HUES48 (cell line): Measurements from ENCODE around the gene PLEKHA1.

ENCODE experiments used
- H3K27ac ChIP-seq: one replicate; pipeline ENCODE4 v1.7.0; 2013; ENCODE audit warnings: low read depth, low read length, inconsistent platforms
- H3K27me3 ChIP-seq: 2 replicates; pipeline ENCODE4 v1.6.1; 2013; ENCODE audit warnings: mild to moderate bottlenecking, low read length; ENCODE audit not compliant: control insufficient read depth, insufficient read depth
- H3K36me3 ChIP-seq: 2 replicates; pipeline ENCODE4 v1.6.1; 2013; ENCODE audit warnings: low read length; ENCODE audit not compliant: control insufficient read depth, insufficient read depth
- H3K4me1 ChIP-seq: 2 replicates; pipeline ENCODE4 v1.6.1; 2013; ENCODE audit warnings: mild to moderate bottlenecking, low read length; ENCODE audit not compliant: control insufficient read depth, insufficient read depth
- H3K4me3 ChIP-seq: 2 replicates; pipeline ENCODE4 v1.5.1; 2013; ENCODE audit warnings: mild to moderate bottlenecking, low read depth, low read length
- H3K9ac ChIP-seq: 2 replicates; pipeline ENCODE4 v1.6.1; 2013; ENCODE audit warnings: mild to moderate bottlenecking, low read depth, low read length, moderate library complexity
- H3K9me3 ChIP-seq: 2 replicates; pipeline ENCODE4 v1.6.1; 2013; ENCODE audit warnings: low read length; ENCODE audit not compliant: control insufficient read depth, insufficient read depth

The PLEKHA1 gene

DNA sequence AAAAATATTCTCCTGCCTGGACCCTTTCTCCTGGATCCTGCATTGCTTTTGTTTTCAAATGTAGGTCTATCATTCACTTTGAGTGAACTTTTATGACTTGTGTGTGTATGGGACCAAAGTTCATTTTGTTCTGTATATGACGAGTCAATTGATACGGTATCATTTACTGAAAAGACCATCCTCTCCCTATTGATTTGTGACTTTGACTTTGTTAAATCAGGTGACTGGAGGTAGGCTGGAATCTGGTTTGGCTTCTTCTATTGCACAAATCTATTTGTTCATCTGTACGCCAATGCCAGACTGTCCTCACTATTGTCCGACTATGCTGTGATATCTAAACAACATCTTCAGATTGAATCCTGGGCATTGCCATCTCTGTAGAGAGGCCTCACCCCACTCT is 74.6 kb downstream of the PLEKHA1 start:
- H3K9me3 ChIP-seq, result peaks cover 4% of the 10 kb centered on the region
- no peaks in the 10 kb centered on the region for H3K36me3 ChIP-seq
- no peaks in the 10 kb centered on the region for H3K4me1 ChIP-seq
- no peak overlapping the region for H3K9ac ChIP-seq
- no peak overlapping the region for H3K27ac ChIP-seq
- H3K27me3 ChIP-seq, result no peaks in the 10 kb centered on the region
- no peak overlapping the region for H3K4me3 ChIP-seq

DNA sequence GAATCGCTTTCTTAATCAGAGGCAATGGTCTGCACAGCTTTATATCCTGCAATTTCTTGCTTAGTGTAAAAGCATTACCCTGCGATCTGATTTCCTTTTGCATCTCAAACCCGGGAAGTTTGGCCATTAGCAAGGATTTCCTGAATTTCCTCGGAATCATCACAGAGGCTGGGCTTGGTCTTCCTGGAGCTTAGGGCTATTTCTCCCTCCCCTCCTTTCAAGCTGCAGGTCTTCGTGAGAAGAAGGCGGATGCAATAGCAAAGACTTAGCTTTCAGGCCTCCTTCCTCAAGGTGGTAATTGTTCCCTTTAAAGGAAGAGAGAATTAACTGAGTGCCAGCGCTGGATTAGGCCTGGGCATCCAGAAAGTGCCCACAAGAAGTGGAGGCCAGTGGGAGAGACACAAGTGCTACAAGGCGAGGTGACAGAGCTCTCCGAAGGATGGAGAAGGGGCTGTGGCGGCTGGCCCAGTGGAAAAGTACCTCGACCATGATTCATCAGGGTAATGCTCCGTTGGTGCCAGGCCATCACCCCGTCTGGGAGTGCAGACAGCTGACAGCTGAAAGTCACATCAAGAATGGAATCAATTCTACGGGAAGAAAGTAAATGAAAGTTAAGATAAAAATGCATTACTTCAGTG is 76.0 kb downstream of the PLEKHA1 start:
- H3K36me3 ChIP-seq, result no peaks in the 10 kb centered on the region
- peaks cover 4% of the 10 kb centered on the region for H3K9me3 ChIP-seq

DNA sequence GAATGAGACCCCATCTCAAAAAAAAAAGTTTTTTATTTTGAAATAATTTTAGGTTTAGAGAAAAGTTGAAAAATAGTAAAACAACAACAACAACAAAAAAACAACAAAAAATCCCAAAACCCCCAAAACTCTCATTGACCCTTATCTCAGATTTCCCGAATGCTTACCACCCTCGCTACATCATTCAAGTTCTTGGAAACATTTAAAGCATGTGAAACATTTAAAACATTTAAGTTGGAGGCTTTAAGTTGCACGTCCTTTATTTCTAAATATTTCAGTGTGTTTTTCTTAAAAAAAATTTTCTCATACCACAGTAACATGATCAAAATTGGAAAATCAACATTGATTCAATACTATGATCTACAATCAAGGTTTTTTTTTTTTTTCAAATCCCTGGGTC is 79.6 kb downstream of the PLEKHA1 start:
- Histone ChIP-seq H3K9me3 (no peaks in the 10 kb centered on the region), H3K36me3 (no peaks in the 10 kb centered on the region), H3K27me3 (peaks cover 9% of the 10 kb centered on the region), H3K9ac (no peak overlapping the region), H3K27ac (no peak overlapping the region), H3K4me1 (peaks cover 4% of the 10 kb centered on the region; the same call in 1 of the 2 replicates), H3K4me3 (no peak overlapping the region)

More for the DNA sequence above, 76.0 kb downstream of the PLEKHA1 start:
- H3K4me1 ChIP-seq, result 0 out of 2 replicates have a peak, but pooled peaks cover 3% of the 10 kb centered on the region
- no peak overlapping the region for H3K4me3 ChIP-seq
- H3K9ac ChIP-seq, result no peak overlapping the region
- H3K27ac ChIP-seq, result no peak overlapping the region
- H3K27me3 ChIP-seq, result no peaks in the 10 kb centered on the region

DNA sequence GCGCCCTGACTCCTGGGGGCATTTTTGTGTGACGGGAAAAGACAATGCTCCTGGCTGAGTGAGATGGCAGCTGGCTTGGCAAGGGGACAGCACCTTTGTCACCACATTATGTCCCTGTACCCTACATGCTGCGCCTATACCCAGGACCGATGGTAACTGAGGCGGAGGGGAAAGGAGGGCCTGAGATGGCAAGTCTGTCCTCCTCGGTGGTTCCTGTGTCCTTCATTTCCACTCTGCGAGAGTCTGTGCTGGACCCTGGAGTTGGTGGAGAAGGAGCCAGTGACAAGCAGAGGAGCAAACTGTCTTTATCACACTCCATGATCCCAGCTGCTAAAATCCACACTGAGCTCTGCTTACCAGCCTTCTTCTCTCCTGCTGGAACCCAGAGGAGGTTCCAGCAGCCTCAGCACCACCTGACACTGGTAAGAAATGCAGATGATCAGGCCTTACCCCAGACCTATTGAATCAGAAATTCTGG is 80.1 kb downstream of the PLEKHA1 start, which contains the start of gene ARMS2:
Gene ARMS2, plus strand, starts transcription at position 51 of the 478 bp plus-strand sequence. Its CDS starts 75 bp downstream, at position 126.
- H3K9ac ChIP-seq, result no peak within 1 kb of the TSS
- H3K4me1 ChIP-seq, result peaks cover 9% of the 10 kb centered on the region
- no peak within 1 kb of the TSS for H3K27ac ChIP-seq
- no peaks in the 10 kb centered on the region for H3K36me3 ChIP-seq
- H3K27me3 ChIP-seq, result peaks cover 15% of the 10 kb centered on the region
- no peak within 1 kb of the TSS for H3K4me3 ChIP-seq
- no peaks in the 10 kb centered on the region for H3K9me3 ChIP-seq

DNA sequence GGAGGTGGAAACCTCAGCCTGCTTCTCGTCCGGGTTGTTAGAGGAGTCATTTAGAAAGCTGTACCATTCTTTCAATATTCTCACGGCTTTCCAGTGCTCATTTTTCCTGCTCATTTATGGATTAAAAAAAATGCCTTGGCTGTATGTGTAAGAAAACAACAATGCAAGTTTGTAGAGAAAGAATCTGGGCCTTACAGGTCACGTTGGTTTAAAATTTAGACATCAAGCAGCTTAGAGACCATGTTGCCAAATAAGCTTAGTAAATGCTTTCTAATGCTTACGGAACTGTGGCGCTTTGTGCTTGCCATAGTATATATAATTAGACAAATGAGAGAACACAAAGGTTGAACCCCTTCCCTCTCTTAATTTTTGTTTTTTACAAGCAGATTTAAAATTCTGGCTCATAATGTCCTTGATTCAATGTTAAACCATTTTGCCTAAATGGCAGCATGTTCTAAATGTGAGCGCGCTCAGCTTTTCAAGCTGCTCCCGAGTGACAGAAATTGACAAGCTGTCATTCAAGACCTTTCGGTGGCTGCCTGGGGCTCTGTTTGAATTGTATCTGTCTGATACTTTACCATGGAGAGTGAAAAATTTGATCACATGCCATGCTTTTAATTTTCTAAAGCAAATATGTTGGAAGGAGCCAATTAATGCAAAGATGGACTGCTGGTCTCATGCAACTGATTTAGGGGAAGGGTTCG is 81.0 kb downstream of the PLEKHA1 start:
- H3K9ac ChIP-seq, result no peak overlapping the region
- no peaks in the 10 kb centered on the region for H3K36me3 ChIP-seq
- H3K9me3 ChIP-seq, result no peaks in the 10 kb centered on the region
- H3K27ac ChIP-seq, result no peak overlapping the region
- peaks cover 9% of the 10 kb centered on the region for H3K4me1 ChIP-seq
- no peak overlapping the region for H3K4me3 ChIP-seq
- H3K27me3 ChIP-seq, result peaks cover 23% of the 10 kb centered on the region

DNA sequence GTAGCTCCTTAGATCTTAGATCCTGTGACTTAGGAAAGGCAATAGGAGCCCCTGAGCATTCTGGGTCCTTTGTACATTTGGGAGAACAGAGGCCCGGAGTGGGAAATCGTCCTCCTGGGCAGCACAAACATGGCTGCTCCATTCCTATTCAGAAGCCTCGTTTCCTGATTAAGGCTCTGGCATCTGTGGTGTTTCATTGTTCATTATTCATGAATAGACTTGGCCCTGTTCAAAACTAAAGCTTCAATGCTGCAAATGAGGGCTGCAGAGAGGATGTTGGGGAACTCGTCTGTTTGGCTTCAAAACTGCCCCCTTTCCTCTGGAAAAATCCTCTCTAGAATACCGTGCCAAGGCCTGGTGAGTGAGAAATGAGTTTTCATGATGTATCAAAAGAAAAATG is 83.4 kb downstream of the PLEKHA1 start:
- Histone ChIP-seq H3K36me3 (no peaks in the 10 kb centered on the region), H3K4me1 (peaks cover 11% of the 10 kb centered on the region), H3K27me3 (peaks cover 45% of the 10 kb centered on the region), H3K9me3 (no peaks in the 10 kb centered on the region), H3K27ac (no peak overlapping the region), H3K4me3 (no peak overlapping the region), H3K9ac (no peak overlapping the region)

DNA sequence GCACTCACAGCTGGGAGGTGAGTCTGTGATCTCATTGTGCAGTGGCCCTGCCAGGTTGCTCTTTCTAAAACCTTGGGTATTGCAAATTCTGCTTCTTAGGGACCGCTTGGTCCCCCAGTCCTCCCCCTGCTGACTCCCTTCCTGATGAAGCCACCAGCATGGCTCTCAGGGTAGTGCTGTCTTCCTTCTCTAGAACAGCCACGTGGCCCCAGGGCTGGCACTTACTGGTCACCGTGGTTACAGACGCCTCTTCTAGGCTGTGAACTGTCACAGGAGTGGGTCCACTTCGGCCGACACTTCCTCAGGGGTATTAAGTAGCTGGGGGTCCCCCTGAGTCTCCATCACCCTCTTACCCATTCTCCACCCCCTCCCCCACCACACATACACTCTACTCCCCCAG is 84.2 kb downstream of the PLEKHA1 start:
- no peaks in the 10 kb centered on the region for H3K9me3 ChIP-seq

DNA sequence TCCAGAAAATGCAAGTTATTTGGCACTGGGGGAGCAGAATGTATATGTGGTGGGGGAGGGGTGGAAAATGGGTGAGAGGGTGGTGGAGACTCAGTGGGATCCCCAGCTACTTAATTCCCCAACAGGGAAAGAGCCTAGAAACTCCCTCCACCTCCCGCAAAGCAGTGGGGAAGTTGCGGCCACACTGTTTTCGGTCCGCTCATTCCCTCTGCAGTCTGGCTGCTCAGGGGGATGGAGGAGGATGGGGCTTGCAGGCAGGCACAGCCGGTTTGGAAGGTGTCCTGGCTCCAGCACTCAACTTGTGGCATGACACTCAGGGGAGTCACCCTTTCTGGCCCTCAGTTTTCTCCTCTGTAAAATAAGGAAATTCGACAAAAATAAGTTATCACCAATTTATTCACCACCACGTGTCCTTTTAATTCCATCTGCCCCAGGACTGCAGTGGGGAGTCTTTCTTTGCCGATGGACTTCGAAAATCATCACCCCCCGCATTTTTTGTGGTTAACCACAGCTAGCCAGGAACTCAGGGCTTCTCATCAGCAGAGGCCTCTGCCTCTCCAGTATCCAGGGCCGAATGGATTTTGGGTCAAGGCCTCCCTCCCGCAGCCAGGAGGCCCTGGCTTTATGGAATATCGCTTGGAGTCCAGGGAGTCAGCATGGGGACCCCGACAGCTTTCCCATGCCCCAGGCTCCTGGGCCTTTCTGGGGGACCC is 85.2 kb downstream of the PLEKHA1 start:
- Histone ChIP-seq H3K27me3 (peaks cover 63% of the 10 kb centered on the region), H3K36me3 (no peaks in the 10 kb centered on the region), H3K27ac (no peak overlapping the region), H3K9ac (no peak overlapping the region), H3K9me3 (no peaks in the 10 kb centered on the region), H3K4me3 (no peak overlapping the region), H3K4me1 (peaks cover 13% of the 10 kb centered on the region)

More for the DNA sequence above, 84.2 kb downstream of the PLEKHA1 start:
- H3K27ac ChIP-seq, result no peak overlapping the region
- H3K36me3 ChIP-seq, result no peaks in the 10 kb centered on the region
- peaks cover 53% of the 10 kb centered on the region for H3K27me3 ChIP-seq
- no peak overlapping the region for H3K4me3 ChIP-seq
- H3K4me1 ChIP-seq, result peaks cover 15% of the 10 kb centered on the region
- H3K9ac ChIP-seq, result no peak overlapping the region

DNA sequence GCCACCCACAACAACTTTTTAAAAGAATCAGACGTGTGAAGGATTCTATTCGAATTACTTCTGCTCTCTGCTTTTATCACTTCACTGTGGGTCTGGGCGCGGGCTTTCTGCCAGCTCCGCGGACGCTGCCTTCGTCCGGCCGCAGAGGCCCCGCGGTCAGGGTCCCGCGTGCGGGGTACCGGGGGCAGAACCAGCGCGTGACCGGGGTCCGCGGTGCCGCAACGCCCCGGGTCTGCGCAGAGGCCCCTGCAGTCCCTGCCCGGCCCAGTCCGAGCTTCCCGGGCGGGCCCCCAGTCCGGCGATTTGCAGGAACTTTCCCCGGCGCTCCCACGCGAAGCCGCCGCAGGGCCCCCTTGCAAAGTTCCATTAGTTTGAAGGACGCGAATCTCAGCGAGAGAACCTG is 86.4 kb downstream of the PLEKHA1 start:
- H3K27me3 ChIP-seq, result peaks cover 74% of the 10 kb centered on the region
- H3K9me3 ChIP-seq, result no peaks in the 10 kb centered on the region
- peaks cover 12% of the 10 kb centered on the region for H3K4me1 ChIP-seq
- no peaks in the 10 kb centered on the region for H3K36me3 ChIP-seq
- no peak overlapping the region for H3K27ac ChIP-seq
- H3K4me3 ChIP-seq, result peak overlapping the region; percentile 66
- no peak overlapping the region for H3K9ac ChIP-seq

DNA sequence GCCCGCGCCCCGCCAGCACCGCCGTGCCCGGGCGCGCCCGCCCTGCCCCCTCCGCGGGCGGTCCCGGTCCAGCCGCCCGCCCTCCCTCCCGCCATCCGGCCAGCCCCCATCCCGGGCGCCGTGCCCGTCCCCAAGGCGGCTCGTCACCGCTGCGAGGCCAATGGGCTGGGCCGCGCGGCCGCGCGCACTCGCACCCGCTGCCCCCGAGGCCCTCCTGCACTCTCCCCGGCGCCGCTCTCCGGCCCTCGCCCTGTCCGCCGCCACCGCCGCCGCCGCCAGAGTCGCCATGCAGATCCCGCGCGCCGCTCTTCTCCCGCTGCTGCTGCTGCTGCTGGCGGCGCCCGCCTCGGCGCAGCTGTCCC is 86.8 kb downstream of the PLEKHA1 start, which contains the start of gene HTRA1:
Gene HTRA1, plus strand, starts transcription at position 187 of the 362 bp plus-strand sequence. Its CDS starts 100 bp downstream, at position 287.
- no peaks in the 10 kb centered on the region for H3K9me3 ChIP-seq
- H3K27ac ChIP-seq, result no peak within 1 kb of the TSS
- H3K36me3 ChIP-seq, result no peaks in the 10 kb centered on the region
- peaks cover 74% of the 10 kb centered on the region for H3K27me3 ChIP-seq
- H3K4me3 ChIP-seq, result peak within 1 kb of the TSS; percentile 66
- peaks cover 12% of the 10 kb centered on the region for H3K4me1 ChIP-seq
- H3K9ac ChIP-seq, result no peak within 1 kb of the TSS
